Measurements from ENCODE around the gene SUGCT. TPM values are rescaled to one million over a fixed set of nuclear protein-coding genes. Genes with fewer than 3 reads are reported as not detected.

The SUGCT gene
- total RNA-seq, 6 donors from 2014 or later = 1.4 to 3.1 (median 1.7) TPM; not detected in 1

GRCh38 chr7:40714363-40715052 lies 579.7 kb downstream of the SUGCT start:
- Histone ChIP-seq H3K4me1 (no peaks in the 10 kb centered on the region), H3K4me3 (no peak overlapping the region), H3K36me3 (no peaks in the 10 kb centered on the region), H3K27ac (no peak overlapping the region), H3K9me3 (no peaks in the 10 kb centered on the region), H3K27me3 (no peaks in the 10 kb centered on the region)
- no peak for TF ChIP-seq EP300 (IDR thresholded peaks at IDR 0.05)
- TF ChIP-seq POLR2A (IDR thresholded peaks at IDR 0.05) = no peak
- TF ChIP-seq POLR2AphosphoS5 (IDR thresholded peaks at IDR 0.05) = no peak
- TF ChIP-seq CTCF (IDR thresholded peaks at IDR 0.05) = no peak
- no peak for DNase-seq
- no peak for ATAC-seq (ENCODE audit: low FRiP score in 2 of 2)
- whole genome bisulfite sequencing, 2 donors = 55 to 62% methylated on average over 2 of the region's 2 CpGs

DNA sequence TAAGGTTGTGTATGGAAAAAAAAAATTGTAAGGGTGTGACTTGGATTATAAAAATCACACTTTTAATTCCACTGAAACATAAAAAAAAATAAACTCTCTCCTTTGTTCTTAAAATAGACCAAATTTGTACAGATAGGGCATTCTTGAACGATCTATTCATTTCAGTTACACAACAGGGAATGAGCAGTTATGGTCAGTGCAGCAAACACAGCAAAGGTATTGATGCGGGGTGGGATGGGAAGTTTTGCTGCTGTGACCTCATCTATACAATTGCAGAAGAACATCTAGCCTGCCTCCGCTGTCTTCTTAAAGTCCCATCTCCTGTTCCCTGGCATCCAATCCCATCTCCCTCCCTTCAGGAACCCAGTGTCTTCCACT lies 580.2 kb downstream of the SUGCT start:
- no peaks in the 10 kb centered on the region for H3K36me3 ChIP-seq
- no peaks in the 10 kb centered on the region for H3K4me1 ChIP-seq
- 65 to 80% methylated on average over 3 of the region's 3 CpGs for WGBS, 2 donors
- DNase-seq (no peak), ATAC-seq (ENCODE audit: low FRiP score in 2 of 2) (no peak)
- no peaks in the 10 kb centered on the region for H3K27me3 ChIP-seq
- no peaks in the 10 kb centered on the region for H3K9me3 ChIP-seq
- H3K27ac ChIP-seq = no peak overlapping the region
- H3K4me3 ChIP-seq = no peak overlapping the region
- TF ChIP-seq CTCF (IDR thresholded peaks at IDR 0.05) = no peak
- TF ChIP-seq EP300 (IDR thresholded peaks at IDR 0.05) = no peak
- no peak for TF ChIP-seq POLR2A (IDR thresholded peaks at IDR 0.05)
- TF ChIP-seq POLR2AphosphoS5 (IDR thresholded peaks at IDR 0.05) = no peak

- no peaks in the 10 kb centered on the region for H3K27me3 ChIP-seq
- no peaks in the 10 kb centered on the region for H3K4me1 ChIP-seq
- H3K4me3 ChIP-seq = no peak overlapping the region
- TF ChIP-seq EP300 (IDR thresholded peaks at IDR 0.05) (no peak), POLR2AphosphoS5 (IDR thresholded peaks at IDR 0.05) (no peak), CTCF (IDR thresholded peaks at IDR 0.05) (no peak), POLR2A (IDR thresholded peaks at IDR 0.05) (no peak)
- H3K27ac ChIP-seq = no peak overlapping the region
- no peak for ATAC-seq (ENCODE audit: low FRiP score in 2 of 2)
- H3K9me3 ChIP-seq = no peaks in the 10 kb centered on the region
- no peaks in the 10 kb centered on the region for H3K36me3 ChIP-seq
- no peak for DNase-seq
Measured at GRCh38 chr7:40716052-40716451, 581.2 kb downstream of the SUGCT start.

DNA sequence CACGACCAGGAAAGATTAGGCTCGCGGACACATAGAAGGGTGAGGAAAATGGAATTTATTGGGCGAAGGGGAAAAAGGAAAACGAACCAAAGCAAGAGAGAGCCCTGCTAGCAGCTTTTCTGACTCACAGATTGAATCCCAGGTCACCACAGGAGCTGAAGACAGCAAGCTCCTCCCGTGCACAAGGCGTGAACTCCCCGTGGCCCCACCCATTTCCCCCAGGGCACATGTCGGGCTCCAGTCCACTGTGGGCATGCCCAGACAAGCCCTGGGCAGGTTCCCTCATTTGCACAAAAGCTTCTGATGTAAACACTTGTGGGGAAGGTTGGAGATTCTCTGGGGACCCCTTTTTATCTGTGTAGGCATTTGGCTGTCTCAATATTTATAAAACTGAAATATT lies 582.4 kb downstream of the SUGCT start:
- TF ChIP-seq POLR2AphosphoS5 (IDR thresholded peaks at IDR 0.05) = peak in 1 of 2 donors; percentile 9
- no peak for TF ChIP-seq POLR2A (IDR thresholded peaks at IDR 0.05)
- Histone ChIP-seq H3K4me3 (no peak overlapping the region), H3K4me1 (no peaks in the 10 kb centered on the region), H3K9me3 (no peaks in the 10 kb centered on the region), H3K36me3 (no peaks in the 10 kb centered on the region), H3K27ac (no peak overlapping the region), H3K27me3 (no peaks in the 10 kb centered on the region)
- 39 to 45% methylated on average over 9 of the region's 9 CpGs for WGBS, 2 donors
- ATAC-seq (ENCODE audit: low FRiP score in 2 of 2) (peak in 1 of 2 donors; percentile 87), DNase-seq (peak; percentile 30 to 39)

GRCh38 chr7:40720416-40720815 lies 585.6 kb downstream of the SUGCT start:
- no peak for ATAC-seq (ENCODE audit: low FRiP score in 2 of 2)
- DNase-seq = no peak
- Histone ChIP-seq H3K4me1 (no peaks in the 10 kb centered on the region), H3K4me3 (no peak overlapping the region), H3K9me3 (no peaks in the 10 kb centered on the region), H3K27me3 (no peaks in the 10 kb centered on the region), H3K27ac (no peak overlapping the region), H3K36me3 (no peaks in the 10 kb centered on the region)
- 45 to 97% methylated on average over 1 of the region's 1 CpG for WGBS, 2 donors
- no peak for TF ChIP-seq EP300 (IDR thresholded peaks at IDR 0.05)
- TF ChIP-seq CTCF (IDR thresholded peaks at IDR 0.05) = no peak
- no peak for TF ChIP-seq POLR2AphosphoS5 (IDR thresholded peaks at IDR 0.05)
- TF ChIP-seq POLR2A (IDR thresholded peaks at IDR 0.05) = no peak
